ENCODE measurements around the gene BNC2. TPM values are rescaled to one million over a fixed set of nuclear protein-coding genes. Genes with fewer than 3 reads are reported as not detected.
"Not testable (repeated sequence)": the region's sequence is repeated elsewhere in the genome, so short reads cannot be mapped to it uniquely, and the experiment has no call there.

The BNC2 gene
- total RNA-seq, 1 experiment from 2014 or later, result 2.9 TPM

GRCh38 chr9:16884373-16884772 is 13.9 kb upstream of the BNC2 start:
- Histone ChIP-seq H3K4me2 (no peak overlapping the region), H3K27ac (no peak overlapping the region), H3K4me3 (no peak overlapping the region), H3F3A (ENCODE audit: insufficient read depth, low read depth) (no peaks in the 10 kb centered on the region), H3K36me3 (ENCODE audit: low read depth) (no peaks in the 10 kb centered on the region), H3K79me2 (ENCODE audit: low read depth) (no peaks in the 10 kb centered on the region), H4K20me1 (ENCODE audit: insufficient read depth) (no peaks in the 10 kb centered on the region), H3K4me1 (replicated peaks; ENCODE audit: insufficient read depth) (no peaks in the 10 kb centered on the region), H3K9me3 (ENCODE audit: insufficient read depth, low read depth) (no peaks in the 10 kb centered on the region), H2AFZ (no peak overlapping the region), H3K9me2 (ENCODE audit: insufficient read depth) (no peaks in the 10 kb centered on the region), H3K27me3 (ENCODE audit: insufficient read depth, low read depth) (no peaks in the 10 kb centered on the region)
- intact Hi-C loops (cut with micrococcal nuclease; ENCODE audit: unreplicated experiment), result no loop called here
- BruUV-seq (replicated peaks), result no TSS peak
- no peak for TF ChIP-seq EZH2 (IDR thresholded peaks at IDR 0.05; ENCODE audit: low read depth)
- TF ChIP-seq, protein P1, sequence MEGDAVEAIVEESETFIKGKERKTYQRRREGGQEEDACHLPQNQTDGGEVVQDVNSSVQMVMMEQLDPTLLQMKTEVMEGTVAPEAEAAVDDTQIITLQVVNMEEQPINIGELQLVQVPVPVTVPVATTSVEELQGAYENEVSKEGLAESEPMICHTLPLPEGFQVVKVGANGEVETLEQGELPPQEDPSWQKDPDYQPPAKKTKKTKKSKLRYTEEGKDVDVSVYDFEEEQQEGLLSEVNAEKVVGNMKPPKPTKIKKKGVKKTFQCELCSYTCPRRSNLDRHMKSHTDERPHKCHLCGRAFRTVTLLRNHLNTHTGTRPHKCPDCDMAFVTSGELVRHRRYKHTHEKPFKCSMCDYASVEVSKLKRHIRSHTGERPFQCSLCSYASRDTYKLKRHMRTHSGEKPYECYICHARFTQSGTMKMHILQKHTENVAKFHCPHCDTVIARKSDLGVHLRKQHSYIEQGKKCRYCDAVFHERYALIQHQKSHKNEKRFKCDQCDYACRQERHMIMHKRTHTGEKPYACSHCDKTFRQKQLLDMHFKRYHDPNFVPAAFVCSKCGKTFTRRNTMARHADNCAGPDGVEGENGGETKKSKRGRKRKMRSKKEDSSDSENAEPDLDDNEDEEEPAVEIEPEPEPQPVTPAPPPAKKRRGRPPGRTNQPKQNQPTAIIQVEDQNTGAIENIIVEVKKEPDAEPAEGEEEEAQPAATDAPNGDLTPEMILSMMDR (conservative IDR thresholded peaks at IDR 0.05), result no peak
- ChIA-PET CTCF (no interaction called here), POLR2A (ENCODE audit: unreplicated experiment) (no interaction called here)
- DNase-seq, result no peak

DNA sequence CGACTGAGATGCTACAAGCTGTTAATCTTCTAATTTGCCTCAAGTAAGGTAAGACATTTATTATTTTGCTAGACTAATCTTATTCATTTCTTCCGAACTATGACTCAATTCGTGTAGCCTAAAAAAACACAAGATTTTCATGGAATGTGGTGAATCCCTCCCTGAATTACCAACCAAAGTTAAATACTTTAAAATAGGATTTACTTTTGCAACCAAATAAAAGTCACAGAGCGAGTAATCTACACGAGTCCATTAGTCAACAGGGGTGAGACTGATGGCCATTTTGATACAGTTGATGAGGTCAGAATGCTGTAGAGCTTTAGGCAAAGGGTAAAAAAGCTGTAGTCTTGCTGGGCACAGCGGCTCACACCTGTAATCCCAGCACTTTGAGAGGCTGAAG is 13.1 kb upstream of the BNC2 start:
- DNase-seq, result no peak
- TF ChIP-seq EZH2 (IDR thresholded peaks at IDR 0.05; ENCODE audit: low read depth), result no peak
- TF ChIP-seq, protein P1 (conservative IDR thresholded peaks at IDR 0.05), result no peak
- ChIA-PET CTCF (no interaction called here), POLR2A (ENCODE audit: unreplicated experiment) (no interaction called here)
- H3F3A ChIP-seq (ENCODE audit: insufficient read depth, low read depth), result no peaks in the 10 kb centered on the region
- no peaks in the 10 kb centered on the region for H4K20me1 ChIP-seq (ENCODE audit: insufficient read depth)
- H2AFZ ChIP-seq, result no peak overlapping the region
- no peak overlapping the region for H3K4me2 ChIP-seq
- no peaks in the 10 kb centered on the region for H3K4me1 ChIP-seq (replicated peaks; ENCODE audit: insufficient read depth)
- no peaks in the 10 kb centered on the region for H3K27me3 ChIP-seq (ENCODE audit: insufficient read depth, low read depth)
- no peaks in the 10 kb centered on the region for H3K9me2 ChIP-seq (ENCODE audit: insufficient read depth)
- no TSS peak for BruUV-seq (replicated peaks)
- intact Hi-C loops (cut with micrococcal nuclease; ENCODE audit: unreplicated experiment), result no loop called here
- no peaks in the 10 kb centered on the region for H3K36me3 ChIP-seq (ENCODE audit: low read depth)
- H3K9me3 ChIP-seq (ENCODE audit: insufficient read depth, low read depth), result no peaks in the 10 kb centered on the region
- H3K4me3 ChIP-seq, result no peak overlapping the region
- no peak overlapping the region for H3K27ac ChIP-seq
- H3K79me2 ChIP-seq (ENCODE audit: low read depth), result no peaks in the 10 kb centered on the region

DNA sequence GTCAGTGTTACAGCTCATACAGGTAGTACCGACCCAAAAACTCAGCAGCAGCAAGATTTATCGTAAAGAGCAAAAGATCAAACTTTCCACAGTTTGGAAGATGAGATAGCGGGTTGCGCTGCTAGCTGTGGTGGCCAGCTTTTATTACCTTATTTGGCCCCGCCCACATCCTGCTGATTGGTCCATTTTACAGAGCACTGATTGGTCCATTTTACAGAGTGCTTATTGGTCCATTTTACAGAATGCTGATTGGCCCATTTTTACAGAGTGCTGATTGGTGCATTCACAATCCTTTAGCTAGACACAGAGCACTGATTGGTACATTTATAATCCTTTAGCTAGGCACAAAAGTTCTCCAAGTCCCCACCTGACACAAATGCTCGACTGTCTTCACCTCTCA is 12.0 kb upstream of the BNC2 start:
- H3K4me1 ChIP-seq (replicated peaks; ENCODE audit: insufficient read depth); H3K36me3 ChIP-seq (ENCODE audit: low read depth); CTCF ChIA-PET; H3K9me3 ChIP-seq (ENCODE audit: insufficient read depth, low read depth); DNase-seq; H3K27me3 ChIP-seq (ENCODE audit: insufficient read depth, low read depth); H3K79me2 ChIP-seq (ENCODE audit: low read depth); H4K20me1 ChIP-seq (ENCODE audit: insufficient read depth); H3K4me2 ChIP-seq; intact Hi-C loops (cut with micrococcal nuclease; ENCODE audit: unreplicated experiment); H3K4me3 ChIP-seq; H3K27ac ChIP-seq; H2AFZ ChIP-seq; H3K9me2 ChIP-seq (ENCODE audit: insufficient read depth); H3F3A ChIP-seq (ENCODE audit: insufficient read depth, low read depth); BruUV-seq (replicated peaks): not testable (repeated sequence)
- POLR2A ChIA-PET (ENCODE audit: unreplicated experiment), result interaction anchor here (0.6 kb wide), 1 partner anchor 684 kb away, joined by 3 read pairs; no protein-coding TSS in a partner anchor

- Histone ChIP-seq H3K9me3 (ENCODE audit: insufficient read depth, low read depth) (no peaks in the 10 kb centered on the region), H3K27me3 (ENCODE audit: insufficient read depth, low read depth) (no peaks in the 10 kb centered on the region), H3K36me3 (ENCODE audit: low read depth) (no peaks in the 10 kb centered on the region), H3K4me2 (no peak overlapping the region), H2AFZ (no peak overlapping the region), H4K20me1 (ENCODE audit: insufficient read depth) (no peaks in the 10 kb centered on the region), H3K27ac (no peak overlapping the region), H3K79me2 (ENCODE audit: low read depth) (no peaks in the 10 kb centered on the region), H3F3A (ENCODE audit: insufficient read depth, low read depth) (no peaks in the 10 kb centered on the region), H3K9me2 (ENCODE audit: insufficient read depth) (no peaks in the 10 kb centered on the region), H3K4me3 (no peak overlapping the region), H3K4me1 (replicated peaks; ENCODE audit: insufficient read depth) (no peaks in the 10 kb centered on the region)
- TF ChIP-seq, protein P1 (conservative IDR thresholded peaks at IDR 0.05), result no peak
- no peak for TF ChIP-seq EZH2 (IDR thresholded peaks at IDR 0.05; ENCODE audit: low read depth)
- CTCF ChIA-PET, result no interaction called here
- DNase-seq, result no peak
- intact Hi-C loops (cut with micrococcal nuclease; ENCODE audit: unreplicated experiment), result no loop called here
- no TSS peak for BruUV-seq (replicated peaks)
- POLR2A ChIA-PET (ENCODE audit: unreplicated experiment), result no interaction called here
Measured at GRCh38 chr9:16879416-16879815, 8.9 kb upstream of the BNC2 start.

Measured in PC-9 (cell line).